Upper lobe of right lung (tissue), 1 donor: ENCODE data around the gene BAHCC1. TPM values are rescaled to one million over a fixed set of nuclear protein-coding genes. Genes with fewer than 3 reads are reported as not detected.

ENCODE experiments used
- ATAC-seq: fragments of 200-7000 bp; cut with Tn5 transposase; one replicate; pipeline ENCODE4 v1.9.1; 2020; ENCODE audit warnings: mild to moderate bottlenecking, moderate library complexity
- DNase-seq: peaks from one replicate; pipeline ENCODE4 v3.0.0-alpha.2; 2020
- H3K27ac ChIP-seq: fragments of 200-600 bp; one replicate; pipeline ENCODE4 v1.8.0; 2022
- H3K27me3 ChIP-seq: fragments of 200-600 bp; one replicate; pipeline ENCODE4 v1.8.0; 2022; ENCODE audit warnings: mild to moderate bottlenecking
- H3K36me3 ChIP-seq: fragments of 200-600 bp; one replicate; pipeline ENCODE4 v1.8.0; 2022
- H3K4me1 ChIP-seq: fragments of 200-600 bp; one replicate; pipeline ENCODE4 v1.8.0; 2022
- H3K4me3 ChIP-seq: fragments of 200-600 bp; one replicate; pipeline ENCODE4 v1.8.0; 2022; ENCODE audit warnings: mild to moderate bottlenecking
- H3K9me3 ChIP-seq: fragments of 200-600 bp; one replicate; pipeline ENCODE4 v1.8.0; 2022
- intact Hi-C: fragments of 100-400 bp; cut with DNase I; formaldehyde crosslinking; loops from one replicate; pipeline ENCODE4 v1.11.0; 2022
- total RNA-seq: library from RNA; stranded (reverse); fragmentation: NEBNext Ultra II Directional; extraction: Animal tissue kit (Norgen Biotek cat#: 25700); gene quantifications from one replicate; pipeline ENCODE4 v1.2.1, GENCODE V29; 2021
- TF ChIP-seq, protein P1 (sequence below): fragments of 200-600 bp; IDR thresholded peaks from one replicate; pipeline ENCODE4 v1.8.0; 2022; ENCODE audit warnings: antibody characterized with exemption
- donor health status: DM: no; HTN: yes; CAD: no; lungs with severe emphysema.

Gene BAHCC1
- total RNA-seq, 1 donor from 2014 or later: 23.3 TPM

DNA sequence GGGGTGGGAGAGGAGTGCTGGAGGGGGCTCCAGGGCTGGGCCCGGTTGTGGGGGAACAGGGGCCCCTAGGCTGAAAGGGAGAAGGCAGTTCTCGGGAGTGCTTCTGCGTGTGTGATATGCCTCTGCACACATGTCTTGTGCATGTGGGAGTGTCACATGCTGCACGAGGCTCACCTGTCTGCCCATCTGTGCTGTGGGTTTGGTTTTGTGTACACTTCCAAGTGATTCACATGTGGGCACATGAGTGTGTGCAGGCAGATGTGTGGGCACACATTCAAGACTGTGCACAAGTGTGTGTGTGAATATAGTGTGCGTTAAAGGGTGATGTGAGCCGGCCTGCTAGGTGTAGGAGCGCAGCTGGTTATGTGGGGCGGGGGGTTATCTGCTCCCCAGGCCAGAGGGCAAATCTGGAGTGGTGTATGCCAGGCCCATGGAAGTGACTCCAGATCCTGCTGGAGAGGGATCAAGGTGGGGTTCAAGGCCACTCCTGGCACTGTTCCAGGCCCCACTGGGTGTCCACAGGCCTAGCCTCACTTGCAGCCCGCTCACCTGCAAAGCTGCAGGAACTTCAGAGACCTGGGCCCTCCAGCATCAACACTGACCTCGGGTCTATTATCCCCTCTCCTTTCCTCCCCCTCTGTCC is 3.8 kb upstream of the BAHCC1 start:
- ATAC-seq (no peak), DNase-seq (no peak)
- Histone ChIP-seq H3K27ac (peak overlapping the region; percentile 95), H3K27me3 (no peaks in the 10 kb centered on the region), H3K4me1 (peaks cover 50% of the 10 kb centered on the region), H3K36me3 (no peaks in the 10 kb centered on the region), H3K9me3 (no peaks in the 10 kb centered on the region), H3K4me3 (peak overlapping the region; percentile 74)
- TF ChIP-seq, protein P1, sequence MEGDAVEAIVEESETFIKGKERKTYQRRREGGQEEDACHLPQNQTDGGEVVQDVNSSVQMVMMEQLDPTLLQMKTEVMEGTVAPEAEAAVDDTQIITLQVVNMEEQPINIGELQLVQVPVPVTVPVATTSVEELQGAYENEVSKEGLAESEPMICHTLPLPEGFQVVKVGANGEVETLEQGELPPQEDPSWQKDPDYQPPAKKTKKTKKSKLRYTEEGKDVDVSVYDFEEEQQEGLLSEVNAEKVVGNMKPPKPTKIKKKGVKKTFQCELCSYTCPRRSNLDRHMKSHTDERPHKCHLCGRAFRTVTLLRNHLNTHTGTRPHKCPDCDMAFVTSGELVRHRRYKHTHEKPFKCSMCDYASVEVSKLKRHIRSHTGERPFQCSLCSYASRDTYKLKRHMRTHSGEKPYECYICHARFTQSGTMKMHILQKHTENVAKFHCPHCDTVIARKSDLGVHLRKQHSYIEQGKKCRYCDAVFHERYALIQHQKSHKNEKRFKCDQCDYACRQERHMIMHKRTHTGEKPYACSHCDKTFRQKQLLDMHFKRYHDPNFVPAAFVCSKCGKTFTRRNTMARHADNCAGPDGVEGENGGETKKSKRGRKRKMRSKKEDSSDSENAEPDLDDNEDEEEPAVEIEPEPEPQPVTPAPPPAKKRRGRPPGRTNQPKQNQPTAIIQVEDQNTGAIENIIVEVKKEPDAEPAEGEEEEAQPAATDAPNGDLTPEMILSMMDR: no peak
- intact Hi-C loops: no loop called here

DNA sequence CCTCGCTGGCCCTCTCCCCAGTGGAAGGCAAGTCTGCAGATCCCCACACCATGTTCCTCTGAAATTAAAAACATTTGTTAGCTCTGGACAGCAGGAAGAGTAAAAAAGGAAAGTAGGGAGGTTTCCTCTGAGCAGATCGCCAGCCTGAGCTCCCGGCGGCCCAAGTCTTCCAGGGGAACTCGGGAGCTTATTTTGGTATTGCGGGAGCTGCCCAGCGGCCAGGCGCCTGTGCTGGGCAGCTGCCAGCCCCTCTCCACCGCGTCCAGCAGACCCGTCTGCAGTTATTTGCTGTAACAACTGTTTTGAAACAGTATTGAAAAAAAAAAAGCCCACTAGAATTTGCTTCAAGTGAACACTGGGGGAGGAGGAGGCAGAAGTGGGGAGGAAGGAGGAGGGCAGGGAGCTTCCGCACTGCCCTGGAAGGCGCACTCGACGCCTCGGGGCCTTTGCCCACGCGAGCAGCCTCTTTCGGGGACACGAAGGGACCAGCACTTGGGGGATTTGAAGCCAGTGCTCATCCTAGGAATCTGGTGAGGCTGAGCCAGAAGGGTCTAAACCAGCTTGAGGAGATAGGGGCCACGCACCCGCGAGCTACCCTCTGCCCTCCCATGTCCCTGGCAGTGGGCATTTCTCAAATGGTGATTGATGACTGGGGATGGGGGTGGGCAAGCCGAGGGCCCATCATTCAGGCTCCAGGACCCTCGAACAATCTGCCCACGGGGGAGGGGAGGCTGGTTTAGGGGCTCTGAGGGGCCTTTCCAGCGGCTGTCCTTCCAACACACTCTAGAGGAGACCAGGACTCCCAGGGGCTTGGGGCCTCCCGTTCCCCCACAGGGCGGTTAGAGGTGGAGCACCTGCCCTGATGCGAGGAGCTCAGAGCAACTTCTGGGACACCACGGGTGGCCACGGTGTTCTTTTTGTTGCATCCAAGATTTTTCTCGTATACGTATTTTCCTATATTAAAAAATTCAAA is 3.0 kb upstream of the BAHCC1 start:
- intact Hi-C loops: no loop called here
- Histone ChIP-seq H3K4me3 (peak overlapping the region; percentile 74), H3K27me3 (no peaks in the 10 kb centered on the region), H3K4me1 (peaks cover 49% of the 10 kb centered on the region), H3K27ac (peak overlapping the region; percentile 95), H3K36me3 (no peaks in the 10 kb centered on the region), H3K9me3 (no peaks in the 10 kb centered on the region)
- no peak for ATAC-seq
- DNase-seq: peak; percentile 84
- TF ChIP-seq, protein P1: no peak

DNA sequence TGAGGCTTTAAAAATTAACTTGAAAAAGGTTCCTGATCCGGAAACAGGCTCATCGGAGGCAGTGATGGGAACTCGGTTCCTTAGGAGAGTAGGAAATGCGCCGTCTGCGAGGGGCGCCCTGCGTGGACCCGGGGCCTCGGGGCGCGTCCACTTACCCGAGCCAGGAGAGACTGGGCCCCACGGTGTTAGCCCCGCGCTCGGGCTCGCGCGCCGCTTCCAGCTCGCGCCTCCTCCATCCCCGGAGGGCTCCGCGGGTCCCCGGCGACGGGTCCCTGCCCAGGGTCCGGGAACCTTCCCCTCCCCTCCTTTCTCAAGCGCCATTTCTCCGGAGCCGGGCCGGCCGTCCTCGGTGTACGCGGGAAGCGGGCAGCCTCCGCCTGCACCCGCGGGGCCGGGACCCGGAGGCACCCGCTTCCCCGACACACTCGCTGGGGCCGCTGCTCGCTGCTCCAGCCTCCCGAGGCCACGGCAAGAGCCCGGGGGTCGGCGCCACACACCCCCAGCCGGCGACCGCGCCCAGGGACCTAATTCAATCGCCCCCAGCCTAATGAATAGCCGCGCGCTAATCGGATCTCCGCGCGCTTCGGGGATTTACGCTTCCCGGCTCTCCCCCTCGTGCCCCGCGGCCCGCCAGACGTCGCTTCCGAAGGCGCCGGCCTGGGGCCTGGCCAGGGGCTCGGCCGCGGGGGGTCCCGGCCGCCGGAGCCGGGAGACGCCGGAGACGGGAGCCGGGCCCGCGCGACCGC is 2.2 kb upstream of the BAHCC1 start:
- H3K9me3 ChIP-seq: no peaks in the 10 kb centered on the region
- peaks cover 46% of the 10 kb centered on the region for H3K4me1 ChIP-seq
- H3K27me3 ChIP-seq: no peaks in the 10 kb centered on the region
- TF ChIP-seq, protein P1: no peak
- ATAC-seq (no peak), DNase-seq (no peak)
- H3K36me3 ChIP-seq: no peaks in the 10 kb centered on the region
- H3K27ac ChIP-seq: peak overlapping the region; percentile 95
- intact Hi-C loops: no loop called here
- peak overlapping the region; percentile 74 for H3K4me3 ChIP-seq

DNA sequence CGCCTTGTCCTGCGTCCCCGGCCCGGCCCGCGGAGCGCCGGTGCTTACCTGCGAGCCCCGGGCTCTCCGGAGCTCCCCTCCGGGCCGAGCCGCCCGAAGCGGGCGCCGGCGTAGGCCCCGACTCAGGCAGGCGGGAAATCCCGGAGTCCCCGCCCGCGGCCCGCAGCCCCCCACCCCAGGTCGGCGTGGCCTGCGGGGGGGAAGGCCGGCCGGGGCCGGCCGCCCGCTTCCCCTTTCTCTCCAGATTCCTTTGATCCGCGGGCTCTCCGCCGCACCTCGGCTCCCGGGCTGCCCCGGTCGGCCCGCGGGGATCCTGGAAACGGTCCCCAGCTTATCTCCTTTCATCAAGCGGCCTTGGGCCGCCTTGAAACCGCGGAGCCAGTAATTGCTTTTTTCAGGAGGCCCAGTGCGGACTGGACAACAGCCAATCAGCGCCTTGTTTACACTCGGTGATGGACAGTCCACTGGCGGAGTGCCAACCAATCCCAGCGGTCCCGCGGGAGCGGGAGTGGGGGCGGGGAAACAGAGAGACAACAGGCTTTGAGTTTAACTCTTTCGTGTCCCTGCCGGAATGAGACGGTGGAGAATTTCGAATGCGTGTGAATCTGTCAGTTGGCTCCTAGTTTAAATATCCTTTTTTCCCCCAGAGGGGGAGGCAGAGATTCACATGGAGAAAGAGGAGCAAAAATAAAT is 1.4 kb upstream of the BAHCC1 start:
- intact Hi-C loops: no loop called here
- ATAC-seq (peak; percentile 75), DNase-seq (peak; percentile 100)
- TF ChIP-seq, protein P1: no peak
- no peaks in the 10 kb centered on the region for H3K36me3 ChIP-seq
- no peaks in the 10 kb centered on the region for H3K27me3 ChIP-seq
- H3K4me3 ChIP-seq: peak overlapping the region; percentile 74
- no peaks in the 10 kb centered on the region for H3K9me3 ChIP-seq
- H3K4me1 ChIP-seq: peaks cover 42% of the 10 kb centered on the region
- peak overlapping the region; percentile 95 for H3K27ac ChIP-seq

DNA sequence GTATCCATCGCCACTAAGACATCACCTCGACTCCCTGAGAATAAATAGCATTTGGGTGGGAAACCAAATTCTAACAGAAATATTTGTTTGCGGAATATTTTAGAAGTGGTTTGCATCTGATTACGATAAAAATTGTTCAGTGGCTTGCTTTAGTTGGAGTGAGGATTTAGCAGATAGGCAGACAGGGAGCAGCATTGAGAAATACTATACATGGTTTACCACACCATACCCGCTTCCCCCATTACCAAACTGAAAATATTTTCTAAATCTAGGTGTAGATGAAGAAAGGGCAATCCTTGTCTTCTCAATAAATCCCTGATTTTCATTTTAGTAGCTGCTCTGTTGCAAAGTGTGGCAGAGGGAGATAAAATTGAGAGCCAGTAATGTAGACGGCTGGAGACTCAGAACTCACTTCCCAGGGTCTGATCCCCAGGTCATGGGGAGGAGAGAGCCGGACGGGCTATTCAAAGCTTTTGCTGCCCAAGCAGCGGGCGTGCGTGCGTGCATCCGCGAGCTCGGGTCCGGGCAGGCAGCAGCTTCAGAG is 808 bp upstream of the BAHCC1 start:
- H3K36me3 ChIP-seq: no peaks in the 10 kb centered on the region
- TF ChIP-seq, protein P1: no peak
- H3K27me3 ChIP-seq: no peaks in the 10 kb centered on the region
- peaks cover 35% of the 10 kb centered on the region for H3K4me1 ChIP-seq
- no peaks in the 10 kb centered on the region for H3K9me3 ChIP-seq
- DNase-seq (no peak), ATAC-seq (no peak)
- H3K27ac ChIP-seq: peak overlapping the region; percentile 56
- intact Hi-C loops: no loop called here
- H3K4me3 ChIP-seq: peak overlapping the region; percentile 74
